Islet precursor cell (in vitro differentiated cells): Measurements from ENCODE around the gene RAC3.
A peak's percentile ranks its signal among the peaks of the same experiment; 100 is the strongest.

Source experiments
- DNase-seq: peaks from one replicate; pipeline ENCODE4 v3.0.0-alpha.2; 2018

Gene RAC3

DNA sequence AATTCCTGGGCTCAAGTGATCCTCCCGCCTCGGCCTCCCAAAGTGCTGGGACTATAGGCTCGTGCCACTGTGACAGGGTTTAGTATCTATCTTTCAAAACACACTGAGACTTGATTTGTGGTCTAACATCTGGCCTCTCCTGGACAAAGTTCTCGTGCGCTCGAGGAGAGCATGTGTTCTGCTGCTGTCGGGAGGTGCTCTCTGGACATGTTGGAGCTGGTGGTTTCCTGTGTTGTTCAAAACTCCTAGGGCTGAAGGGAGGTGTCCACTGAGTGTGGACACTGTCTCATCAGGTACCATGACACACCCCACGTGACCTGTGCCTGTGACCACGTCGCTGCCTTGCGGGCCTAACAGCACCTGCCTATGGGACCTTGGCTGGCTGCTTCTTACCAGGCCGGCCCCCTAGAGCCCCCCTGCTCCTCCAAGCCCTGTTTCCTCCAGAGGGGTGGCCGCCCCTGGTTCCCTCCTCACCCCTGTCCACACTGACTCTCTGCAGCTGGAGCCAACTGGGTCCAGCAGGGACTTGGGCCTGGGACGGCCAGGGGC lies 14.5 kb downstream of the RAC3 start:
- no peak for DNase-seq

DNA sequence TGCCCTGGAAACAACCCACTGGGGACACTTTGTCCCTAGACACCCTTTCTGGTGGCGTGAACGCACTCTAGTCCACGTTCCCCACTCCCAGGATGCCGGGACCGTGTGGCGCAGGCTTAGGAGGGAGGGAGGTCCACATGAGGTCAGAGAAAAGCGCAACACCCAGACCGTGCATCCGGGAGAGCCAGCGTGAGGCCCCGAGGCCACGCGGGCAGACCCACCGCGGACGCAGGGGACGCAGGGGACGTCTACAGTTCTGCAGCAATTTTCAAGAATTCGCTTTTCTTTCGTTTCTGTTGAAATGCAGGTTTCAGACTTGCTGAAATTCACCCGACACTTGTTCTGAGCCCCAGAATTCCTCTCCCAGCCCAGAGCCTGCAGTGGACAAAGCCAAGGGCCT lies 15.4 kb downstream of the RAC3 start:
- DNase-seq = no peak

GRCh38 chr17:82047379-82047778 lies 15.9 kb downstream of the RAC3 start:
- no peak for DNase-seq

GRCh38 chr17:82047914-82048570 lies 16.6 kb downstream of the RAC3 start:
- DNase-seq = no peak

DNA sequence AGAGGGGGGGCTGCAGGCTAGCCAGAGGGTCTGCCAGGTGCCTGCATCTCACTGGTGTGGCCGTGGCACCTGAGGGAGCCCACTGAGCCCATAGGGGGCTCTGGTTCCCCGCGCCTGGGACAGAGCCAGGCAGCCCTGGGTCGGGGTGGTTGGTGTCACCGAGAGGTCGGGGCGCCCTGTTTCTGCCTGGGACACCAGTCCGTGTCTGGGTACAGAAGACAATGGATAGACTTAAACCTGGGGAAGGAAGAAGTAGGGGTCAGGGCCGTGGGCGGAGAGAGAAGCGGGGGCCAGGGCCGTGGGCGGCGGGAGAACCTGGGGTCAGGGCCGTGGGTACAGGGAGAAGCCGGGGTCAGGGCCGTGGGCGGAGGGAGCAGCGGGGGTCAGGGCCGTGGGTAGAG lies 17.1 kb downstream of the RAC3 start:
- no peak for DNase-seq

DNA sequence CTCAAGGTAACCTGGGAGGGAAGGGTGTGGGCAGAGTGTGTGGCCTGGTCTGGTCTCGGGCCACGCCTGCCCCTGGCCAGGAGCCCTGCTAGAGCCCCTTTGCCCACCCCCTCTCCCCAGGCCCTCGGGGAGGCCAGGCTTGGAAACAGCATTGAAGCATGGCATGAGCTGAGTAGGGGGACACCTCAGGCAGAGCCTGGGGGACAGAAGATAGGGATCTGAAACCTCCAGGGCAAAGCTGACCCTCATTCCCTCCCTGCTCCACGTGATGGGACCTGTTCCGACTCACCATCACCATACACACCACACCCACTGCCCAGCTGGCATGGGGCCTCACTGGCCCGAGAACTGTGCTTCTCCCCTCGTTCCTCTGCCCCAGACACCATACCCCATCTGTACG lies 17.6 kb downstream of the RAC3 start:
- DNase-seq = no peak

- no peak for DNase-seq
These were observed 18.1 kb downstream of the RAC3 start for GRCh38 chr17:82049521-82049971.

DNA sequence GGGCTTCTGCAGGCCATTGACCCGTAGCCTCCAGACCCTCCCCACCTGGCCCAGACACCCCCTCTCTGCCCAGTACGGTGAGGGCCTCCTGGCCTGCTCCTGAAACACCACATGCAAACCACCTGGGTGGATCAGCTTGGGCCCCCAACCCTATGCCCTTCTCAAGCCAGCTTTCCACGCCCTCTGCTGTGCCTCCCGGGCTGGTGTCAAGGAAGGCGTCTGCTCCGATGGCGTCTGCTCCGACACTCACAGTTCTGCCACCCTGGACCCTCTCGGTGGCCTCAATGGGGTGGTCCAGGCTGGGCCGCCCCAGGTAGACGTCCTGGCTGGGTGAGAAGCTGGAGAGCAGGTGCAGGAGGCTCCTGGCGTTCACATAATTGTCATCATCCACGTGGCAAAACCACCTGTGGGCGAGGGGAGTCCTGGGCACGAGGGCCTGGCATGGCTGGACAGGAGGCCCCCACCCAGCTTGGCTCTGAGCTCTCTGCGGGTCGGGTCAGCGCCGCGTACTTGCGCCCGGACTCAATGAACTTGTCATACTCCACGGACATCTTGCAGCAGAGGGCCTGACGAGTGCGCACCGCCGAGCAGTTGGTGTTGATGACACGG lies 18.8 kb downstream of the RAC3 start:
- DNase-seq = no peak

DNA sequence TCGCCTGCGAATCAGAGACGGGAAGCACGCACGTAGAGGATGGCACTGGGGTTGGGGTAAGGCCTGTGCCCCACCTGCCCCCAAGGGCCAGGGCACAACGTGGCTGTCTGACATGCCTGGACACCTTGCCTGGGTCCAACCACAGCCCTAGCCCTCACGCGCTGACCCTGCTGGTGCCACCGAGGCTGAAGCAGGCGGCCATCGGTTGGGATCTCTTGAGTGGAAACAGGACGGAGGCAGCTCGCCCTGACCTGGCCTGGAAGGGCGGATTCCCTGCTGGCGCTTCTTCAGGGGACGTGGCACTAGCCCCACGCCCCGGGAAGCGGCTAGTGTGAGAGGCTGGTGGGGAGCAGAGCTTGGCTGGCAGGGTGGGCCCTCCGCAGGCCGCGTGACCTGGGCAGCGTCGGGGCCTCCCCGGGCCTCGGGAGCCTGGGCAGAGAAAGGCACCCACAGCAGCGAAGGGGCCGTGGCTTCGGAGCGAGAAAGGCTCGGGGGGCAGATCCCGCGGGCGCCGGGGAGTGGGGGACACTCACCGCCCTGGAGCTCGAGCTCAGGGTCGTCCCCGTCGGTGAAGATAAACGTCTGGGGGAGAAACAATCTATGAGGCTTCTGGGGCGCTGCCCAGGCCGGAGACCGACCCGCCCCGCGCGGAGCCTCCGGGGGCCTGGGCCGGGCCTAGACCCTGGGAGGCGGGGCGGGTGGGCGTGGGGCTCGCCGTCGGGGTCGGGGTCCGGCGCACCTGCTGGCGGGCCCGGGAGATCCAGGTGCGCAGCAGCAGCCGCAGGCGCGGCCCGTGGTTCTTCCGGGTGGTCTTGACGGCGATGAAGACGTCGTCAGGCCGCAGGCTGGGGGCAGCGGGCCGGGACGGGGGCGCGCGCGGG lies 19.5 kb downstream of the RAC3 start:
- DNase-seq = no peak

GRCh38 chr17:82051776-82052637 lies 20.5 kb downstream of the RAC3 start, which contains the start of the genes GPS1 and RFNG:
Gene GPS1 (plus strand): TSS chr17:82051898. CDS start chr17:82051932, 34 bp downstream.
Gene RFNG (minus strand): TSS chr17:82051811. CDS start chr17:82051766, 45 bp downstream.
- peak; percentile 86 for DNase-seq

GRCh38 chr17:82052638-82053059 lies 21.2 kb downstream of the RAC3 start:
- no peak for DNase-seq

GRCh38 chr17:82053130-82053529 lies 21.7 kb downstream of the RAC3 start:
- no peak for DNase-seq

GRCh38 chr17:82053556-82054263 lies 22.2 kb downstream of the RAC3 start:
- DNase-seq = no peak

- no peak for DNase-seq
These were observed 23.0 kb downstream of the RAC3 start for GRCh38 chr17:82054351-82055022.

DNA sequence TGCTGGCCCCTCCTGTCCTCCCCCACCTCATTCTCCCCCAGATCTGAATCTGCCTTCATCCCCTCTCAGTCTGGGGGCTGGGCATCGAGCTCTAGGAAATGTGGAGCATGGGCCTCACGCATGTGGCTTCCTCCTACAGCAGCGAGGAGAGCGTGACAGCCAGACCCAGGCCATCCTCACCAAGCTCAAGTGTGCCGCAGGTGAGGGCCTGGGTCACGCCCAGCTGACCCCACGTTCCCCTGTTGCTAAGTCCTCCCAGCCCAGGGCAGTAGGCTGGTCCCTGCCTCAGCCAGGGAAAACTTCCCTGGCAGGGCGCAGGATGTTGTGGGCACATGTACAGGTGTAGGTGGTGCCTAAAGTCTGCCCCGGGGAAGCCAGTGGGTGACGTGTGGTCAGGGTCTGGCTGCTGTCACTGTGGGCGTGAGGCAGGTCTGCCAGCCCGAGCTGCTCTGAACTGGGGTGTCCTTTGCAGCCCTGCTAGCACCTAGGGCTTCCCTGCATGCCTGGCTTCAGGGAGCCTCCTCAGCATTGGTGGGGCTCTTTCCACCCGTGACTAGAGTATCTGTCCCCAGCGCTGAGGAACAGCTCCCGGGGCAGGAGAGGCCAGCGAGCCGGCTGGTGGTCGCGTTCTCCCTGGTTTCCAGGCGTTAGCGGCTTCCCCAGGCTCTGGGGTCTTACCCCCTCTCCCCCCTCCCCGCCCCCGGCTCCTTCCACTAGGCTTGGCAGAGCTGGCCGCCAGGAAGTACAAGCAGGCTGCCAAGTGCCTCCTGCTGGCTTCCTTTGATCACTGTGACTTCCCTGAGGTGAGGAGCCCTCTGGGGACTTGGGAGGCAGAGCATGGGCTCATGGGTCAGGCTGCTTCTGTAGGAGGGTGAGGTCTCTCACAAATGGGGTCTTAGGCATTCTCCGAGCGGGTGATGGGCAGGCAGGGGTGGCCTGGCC lies 23.8 kb downstream of the RAC3 start:
- DNase-seq = no peak

- no peak for DNase-seq
These were observed 24.7 kb downstream of the RAC3 start for GRCh38 chr17:82055965-82056728.

DNA sequence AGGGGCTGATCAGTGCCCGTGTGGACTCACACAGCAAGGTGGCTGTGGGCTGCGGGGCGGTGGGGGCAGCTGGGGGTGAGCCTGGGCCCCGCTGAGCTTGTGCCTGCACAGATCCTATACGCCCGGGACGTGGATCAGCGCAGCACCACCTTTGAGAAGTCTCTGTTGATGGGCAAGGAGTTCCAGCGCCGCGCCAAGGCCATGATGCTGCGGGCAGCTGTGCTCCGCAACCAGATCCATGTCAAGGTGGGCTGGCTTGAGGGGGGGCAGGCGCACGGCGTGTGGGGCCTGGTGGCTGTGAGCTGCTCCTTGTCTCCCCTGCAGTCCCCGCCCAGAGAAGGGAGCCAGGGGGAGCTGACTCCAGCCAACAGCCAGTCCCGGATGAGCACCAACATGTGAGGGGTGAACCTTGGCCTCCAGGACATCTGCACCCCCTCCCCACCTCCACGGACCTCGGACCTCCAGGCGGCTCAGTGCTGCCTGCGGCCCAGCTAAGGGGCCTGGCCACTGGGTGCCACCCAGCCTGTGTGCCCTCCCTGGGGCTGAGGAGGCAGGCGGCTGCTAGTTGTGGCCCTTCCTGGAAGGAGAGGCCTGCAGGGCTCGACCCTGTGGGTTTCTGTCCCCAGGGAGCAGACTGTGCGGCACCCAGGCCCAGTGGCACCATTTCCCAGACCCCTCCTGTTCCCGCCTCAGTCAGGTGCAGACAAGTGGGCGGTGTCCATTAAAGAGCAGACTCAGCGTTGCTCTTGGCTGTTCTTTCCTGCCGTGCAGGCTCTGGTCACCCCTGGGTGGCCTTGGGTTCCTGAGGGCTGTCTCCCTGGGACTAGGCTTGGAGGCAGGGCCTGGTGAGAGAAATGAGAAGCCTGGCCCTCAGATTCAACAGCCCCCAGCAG lies 25.5 kb downstream of the RAC3 start:
- DNase-seq = no peak
